ENCODE measurements around the gene WDR48. TPM values are rescaled to one million over a fixed set of nuclear protein-coding genes. Genes with fewer than 3 reads are reported as not detected.

Gene WDR48
- total and polyA plus RNA-seq, 9 of the 15 experiments (the other 6 are each of a cell fraction or from before 2014, with no cell fraction given), result 26.6 to 70.6 (median 48.0) TPM

DNA sequence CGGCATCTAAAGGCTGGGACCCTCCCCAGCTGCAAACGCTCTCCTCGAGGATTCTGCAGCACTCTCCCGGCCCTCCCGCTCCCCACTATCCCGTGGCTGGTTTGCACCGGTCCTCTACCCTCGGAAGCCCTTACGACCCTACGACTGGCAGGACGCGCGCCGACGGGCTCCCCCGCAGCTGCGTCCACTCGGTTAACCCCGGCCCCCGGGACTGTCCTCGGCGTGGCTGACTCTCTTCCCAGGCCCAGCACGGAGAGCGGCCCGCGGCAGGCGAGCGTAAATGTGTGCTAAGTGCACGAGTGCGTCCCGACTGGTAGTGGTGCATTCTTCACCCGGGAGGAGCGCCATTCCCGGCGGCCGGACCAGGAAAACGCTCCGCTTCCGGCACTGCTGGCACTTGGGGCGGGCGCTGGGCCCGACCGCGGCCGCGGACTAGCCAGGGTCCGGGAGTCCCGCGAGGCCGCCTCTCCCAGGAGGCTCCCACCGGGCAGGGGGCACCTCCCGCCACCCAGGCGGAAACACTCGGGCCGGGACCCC is 55.1 kb downstream of the WDR48 start (continued):
- TF ChIP-seq, protein P1, sequence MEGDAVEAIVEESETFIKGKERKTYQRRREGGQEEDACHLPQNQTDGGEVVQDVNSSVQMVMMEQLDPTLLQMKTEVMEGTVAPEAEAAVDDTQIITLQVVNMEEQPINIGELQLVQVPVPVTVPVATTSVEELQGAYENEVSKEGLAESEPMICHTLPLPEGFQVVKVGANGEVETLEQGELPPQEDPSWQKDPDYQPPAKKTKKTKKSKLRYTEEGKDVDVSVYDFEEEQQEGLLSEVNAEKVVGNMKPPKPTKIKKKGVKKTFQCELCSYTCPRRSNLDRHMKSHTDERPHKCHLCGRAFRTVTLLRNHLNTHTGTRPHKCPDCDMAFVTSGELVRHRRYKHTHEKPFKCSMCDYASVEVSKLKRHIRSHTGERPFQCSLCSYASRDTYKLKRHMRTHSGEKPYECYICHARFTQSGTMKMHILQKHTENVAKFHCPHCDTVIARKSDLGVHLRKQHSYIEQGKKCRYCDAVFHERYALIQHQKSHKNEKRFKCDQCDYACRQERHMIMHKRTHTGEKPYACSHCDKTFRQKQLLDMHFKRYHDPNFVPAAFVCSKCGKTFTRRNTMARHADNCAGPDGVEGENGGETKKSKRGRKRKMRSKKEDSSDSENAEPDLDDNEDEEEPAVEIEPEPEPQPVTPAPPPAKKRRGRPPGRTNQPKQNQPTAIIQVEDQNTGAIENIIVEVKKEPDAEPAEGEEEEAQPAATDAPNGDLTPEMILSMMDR (IDR thresholded peaks at IDR 0.05 in 2 of 3, conservative IDR thresholded peaks at IDR 0.05 in 1 of 3; ENCODE audit: insufficient read depth in 2 of 3, low read depth in 1 of 3, low read length in 3 of 3), result no peak; a peak in 1 of 6 replicates
- TF ChIP-seq MAFF (IDR thresholded peaks at IDR 0.05; ENCODE audit: low read length) (no peak), SETDB1 (IDR thresholded peaks at IDR 0.05; ENCODE audit: low read length) (no peak), TBP (optimal IDR thresholded peaks at IDR 0.05; ENCODE audit: low read depth, low read length) (peak; percentile 26), TAF15 (IDR thresholded peaks at IDR 0.05; ENCODE audit: low read depth, low read length) (no peak), ZNF384 (IDR thresholded peaks at IDR 0.05; ENCODE audit: low read depth, low read length) (no peak), SMARCB1 (IDR thresholded peaks at IDR 0.05; ENCODE audit: insufficient read length, low read depth) (no peak), GTF2E2 (tag; IDR thresholded peaks at IDR 0.05) (no peak), FOS (IDR thresholded peaks at IDR 0.05; ENCODE audit: extremely low read depth, insufficient read length) (no peak), HMGN3 (IDR thresholded peaks at IDR 0.05; ENCODE audit: borderline replicate concordance, extremely low read depth, insufficient read length, low read depth, low read length) (peak; percentile 47), ZC3H11A (IDR thresholded peaks at IDR 0.05; ENCODE audit: low read depth, low read length) (no peak), ZKSCAN3 (CRISPR knock-in tag; IDR thresholded peaks at IDR 0.05) (no peak), U2AF2 (optimal IDR thresholded peaks at IDR 0.05; ENCODE audit: low read depth, low read length) (no peak), ZNF324 (CRISPR knock-in tag; IDR thresholded peaks at IDR 0.05) (no peak), POLR2B (IDR thresholded peaks at IDR 0.05; ENCODE audit: low read depth, partially characterized antibody) (no peak), DPF2 (IDR thresholded peaks at IDR 0.05) (no peak), ZEB2 (IDR thresholded peaks at IDR 0.05) (no peak), SMAD4 (CRISPR knock-in tag; conservative IDR thresholded peaks at IDR 0.05) (no peak), LARP7 (IDR thresholded peaks at IDR 0.05) (no peak), NFYB (IDR thresholded peaks at IDR 0.05; ENCODE audit: extremely low read depth, insufficient read length) (no peak)
- TF ChIP-seq, protein P2, sequence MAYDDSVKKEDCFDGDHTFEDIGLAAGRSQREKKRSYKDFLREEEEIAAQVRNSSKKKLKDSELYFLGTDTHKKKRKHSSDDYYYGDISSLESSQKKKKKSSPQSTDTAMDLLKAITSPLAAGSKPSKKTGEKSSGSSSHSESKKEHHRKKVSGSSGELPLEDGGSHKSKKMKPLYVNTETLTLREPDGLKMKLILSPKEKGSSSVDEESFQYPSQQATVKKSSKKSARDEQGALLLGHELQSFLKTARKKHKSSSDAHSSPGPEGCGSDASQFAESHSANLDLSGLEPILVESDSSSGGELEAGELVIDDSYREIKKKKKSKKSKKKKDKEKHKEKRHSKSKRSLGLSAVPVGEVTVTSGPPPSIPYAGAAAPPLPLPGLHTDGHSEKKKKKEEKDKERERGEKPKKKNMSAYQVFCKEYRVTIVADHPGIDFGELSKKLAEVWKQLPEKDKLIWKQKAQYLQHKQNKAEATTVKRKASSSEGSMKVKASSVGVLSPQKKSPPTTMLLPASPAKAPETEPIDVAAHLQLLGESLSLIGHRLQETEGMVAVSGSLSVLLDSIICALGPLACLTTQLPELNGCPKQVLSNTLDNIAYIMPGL (CRISPR knock-in tag; IDR thresholded peaks at IDR 0.05), result peak; percentile 79
- TF ChIP-seq, protein P3, sequence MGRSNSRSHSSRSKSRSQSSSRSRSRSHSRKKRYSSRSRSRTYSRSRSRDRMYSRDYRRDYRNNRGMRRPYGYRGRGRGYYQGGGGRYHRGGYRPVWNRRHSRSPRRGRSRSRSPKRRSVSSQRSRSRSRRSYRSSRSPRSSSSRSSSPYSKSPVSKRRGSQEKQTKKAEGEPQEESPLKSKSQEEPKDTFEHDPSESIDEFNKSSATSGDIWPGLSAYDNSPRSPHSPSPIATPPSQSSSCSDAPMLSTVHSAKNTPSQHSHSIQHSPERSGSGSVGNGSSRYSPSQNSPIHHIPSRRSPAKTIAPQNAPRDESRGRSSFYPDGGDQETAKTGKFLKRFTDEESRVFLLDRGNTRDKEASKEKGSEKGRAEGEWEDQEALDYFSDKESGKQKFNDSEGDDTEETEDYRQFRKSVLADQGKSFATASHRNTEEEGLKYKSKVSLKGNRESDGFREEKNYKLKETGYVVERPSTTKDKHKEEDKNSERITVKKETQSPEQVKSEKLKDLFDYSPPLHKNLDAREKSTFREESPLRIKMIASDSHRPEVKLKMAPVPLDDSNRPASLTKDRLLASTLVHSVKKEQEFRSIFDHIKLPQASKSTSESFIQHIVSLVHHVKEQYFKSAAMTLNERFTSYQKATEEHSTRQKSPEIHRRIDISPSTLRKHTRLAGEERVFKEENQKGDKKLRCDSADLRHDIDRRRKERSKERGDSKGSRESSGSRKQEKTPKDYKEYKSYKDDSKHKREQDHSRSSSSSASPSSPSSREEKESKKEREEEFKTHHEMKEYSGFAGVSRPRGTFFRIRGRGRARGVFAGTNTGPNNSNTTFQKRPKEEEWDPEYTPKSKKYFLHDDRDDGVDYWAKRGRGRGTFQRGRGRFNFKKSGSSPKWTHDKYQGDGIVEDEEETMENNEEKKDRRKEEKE (IDR thresholded peaks at IDR 0.05; ENCODE audit: borderline replicate concordance in 1 of 2, control insufficient read depth in 1 of 2, low read depth in 2 of 2, low read length in 1 of 2), result no peak
